Neural progenitor cell (in vitro differentiated cells): ENCODE results near the gene HES6. TPM values are rescaled to one million over a fixed set of nuclear protein-coding genes. Genes with fewer than 3 reads are reported as not detected.

ENCODE experiments used
- DNase-seq: peaks from one replicate; pipeline ENCODE4 v3.0.0-alpha.2; 2016; ENCODE audit warnings: low spot score
- H2AFZ ChIP-seq: fragments of 200-600 bp; sonication (generic); replicated peaks from 2 replicates; pipeline ENCODE4 v1.6.1; 2016; ENCODE audit warnings: antibody characterized with exemption
- H3F3A ChIP-seq: fragments of 200-600 bp; sonication (generic); 2 replicates; pipeline ENCODE4 v1.6.1; 2016; ENCODE audit warnings: antibody characterized with exemption, low read depth
- H3K27ac ChIP-seq: fragments of 200-600 bp; sonication (generic); 2 replicates; pipeline ENCODE4 v1.5.1; 2016; ENCODE audit warnings: mild to moderate bottlenecking
- H3K27me3 ChIP-seq: fragments of 200-600 bp; sonication (generic); 2 replicates; pipeline ENCODE4 v1.6.1; 2016; ENCODE audit warnings: mild to moderate bottlenecking, moderate library complexity
- H3K36me3 ChIP-seq: fragments of 200-600 bp; sonication (generic); 2 replicates; pipeline ENCODE4 v1.5.1; 2016
- H3K4me1 ChIP-seq: fragments of 200-600 bp; sonication (generic); 2 replicates; pipeline ENCODE4 v1.6.1; 2016; ENCODE audit warnings: mixed run types
- H3K4me2 ChIP-seq: fragments of 200-600 bp; sonication (generic); 2 replicates; pipeline ENCODE4 v1.6.1; 2016
- H3K4me3 ChIP-seq: fragments of 200-600 bp; sonication (generic); 2 replicates; pipeline ENCODE4 v1.5.1; 2016
- H3K79me2 ChIP-seq: fragments of 200-600 bp; sonication (generic); 2 replicates; pipeline ENCODE4 v1.6.1; 2016; ENCODE audit warnings: low read depth
- H3K9ac ChIP-seq: fragments of 200-600 bp; sonication (generic); 2 replicates; pipeline ENCODE4 v1.6.1; 2016
- H3K9me3 ChIP-seq: fragments of 200-600 bp; sonication (generic); 2 replicates; pipeline ENCODE4 v1.5.1; 2016; ENCODE audit warnings: low read depth
- H4K20me1 ChIP-seq: fragments of 200-600 bp; sonication (generic); 2 replicates; pipeline ENCODE4 v1.6.1; 2016; ENCODE audit warnings: low read depth
- H3K27ac Mint-ChIP-seq: 3 replicates; pipeline ENCODE4 v1.8.0; 2021; ENCODE audit warnings: mixed read lengths
- H3K27me3 Mint-ChIP-seq: 2 replicates; pipeline ENCODE4 v1.8.0; 2022; ENCODE audit warnings: low read depth, mild to moderate bottlenecking, inconsistent platforms, moderate library complexity, mixed read lengths; ENCODE audit not compliant: insufficient read depth
- H3K36me3 Mint-ChIP-seq: 3 replicates; pipeline ENCODE4 v1.8.0; 2021; ENCODE audit warnings: mixed read lengths
- H3K4me1 Mint-ChIP-seq: 3 replicates; pipeline ENCODE4 v1.8.0; 2021; ENCODE audit warnings: mixed read lengths
- H3K4me3 Mint-ChIP-seq: 3 replicates; pipeline ENCODE4 v1.8.0; 2021; ENCODE audit warnings: mild to moderate bottlenecking, moderate library complexity, mixed read lengths
- H3K9me3 Mint-ChIP-seq: 3 replicates; pipeline ENCODE4 v1.8.0; 2020; ENCODE audit warnings: mixed read lengths
- CTCF ChIP-seq: fragments of 200-600 bp; sonication (generic); IDR thresholded peaks from 2 replicates; pipeline ENCODE4 v1.5.1; 2017; ENCODE audit warnings: antibody characterized with exemption, mild to moderate bottlenecking
- EZH2 ChIP-seq: fragments of 200-600 bp; sonication (generic); IDR thresholded peaks from 2 replicates; pipeline ENCODE4 v1.6.1; 2017; ENCODE audit warnings: antibody characterized with exemption, mild to moderate bottlenecking, moderate library complexity
- EZH2phosphoT487 ChIP-seq: fragments of 200-600 bp; sonication (generic); IDR thresholded peaks from 2 replicates; pipeline ENCODE4 v1.6.1; 2017; ENCODE audit warnings: antibody characterized with exemption
- total RNA-seq: library from RNA; depleted of rRNA; stranded (reverse); fragments of >200 nt; gene quantifications from 2 replicates; pipeline ENCODE4 v1.2.3, GENCODE V29; 2015; ENCODE audit warnings: low replicate concordance

The HES6 gene
- total RNA-seq, 1 donor from 2014 or later = 5.3 TPM

- peaks cover 11% of the 10 kb centered on the region for H3K27me3 Mint-ChIP-seq
- Histone ChIP-seq H2AFZ (no peak overlapping the region), H3K4me1 (peaks cover 16% of the 10 kb centered on the region), H3K9me3 (no peaks in the 10 kb centered on the region), H3K9ac (no peak overlapping the region), H3K27me3 (peaks cover 7% of the 10 kb centered on the region), H4K20me1 (peaks cover 3% of the 10 kb centered on the region), H3K4me2 (no peak overlapping the region), H3K36me3 (no peaks in the 10 kb centered on the region), H3K4me3 (no peak overlapping the region), H3K79me2 (peaks cover 9% of the 10 kb centered on the region), H3F3A (peaks cover 17% of the 10 kb centered on the region), H3K27ac (no peak overlapping the region)
- no peak for DNase-seq
- peak overlapping the region; percentile 35 for H3K4me3 Mint-ChIP-seq
- TF ChIP-seq EZH2phosphoT487 (no peak), CTCF (no peak), EZH2 (no peak)
- peaks cover 65% of the 10 kb centered on the region for H3K4me1 Mint-ChIP-seq
- H3K27ac Mint-ChIP-seq = peak overlapping the region; percentile 57
- peaks cover 4% of the 10 kb centered on the region for H3K36me3 Mint-ChIP-seq
- H3K9me3 Mint-ChIP-seq = no peaks in the 10 kb centered on the region
Measured at GRCh38 chr2:238282861-238283738, 43.3 kb upstream of the HES6 start.

GRCh38 chr2:238281826-238282480 lies 42.1 kb upstream of the HES6 start:
- Histone ChIP-seq H3F3A (peaks cover 15% of the 10 kb centered on the region), H3K79me2 (peaks cover 4% of the 10 kb centered on the region), H3K36me3 (no peaks in the 10 kb centered on the region), H2AFZ (no peak overlapping the region), H3K27ac (no peak overlapping the region), H3K4me1 (peaks cover 16% of the 10 kb centered on the region), H4K20me1 (peaks cover 3% of the 10 kb centered on the region), H3K9ac (no peak overlapping the region), H3K4me2 (no peak overlapping the region), H3K9me3 (no peaks in the 10 kb centered on the region), H3K27me3 (no peaks in the 10 kb centered on the region), H3K4me3 (no peak overlapping the region)
- TF ChIP-seq EZH2phosphoT487 = no peak
- Mint-ChIP-seq H3K27ac (peak overlapping the region; percentile 90), H3K4me1 (peaks cover 60% of the 10 kb centered on the region), H3K36me3 (peaks cover 4% of the 10 kb centered on the region), H3K4me3 (no peak overlapping the region), H3K27me3 (peaks cover 10% of the 10 kb centered on the region), H3K9me3 (no peaks in the 10 kb centered on the region)
- DNase-seq = no peak

- Histone ChIP-seq H3K27ac (no peak overlapping the region), H2AFZ (no peak overlapping the region), H3K36me3 (no peaks in the 10 kb centered on the region), H4K20me1 (no peaks in the 10 kb centered on the region), H3F3A (no peaks in the 10 kb centered on the region), H3K9me3 (no peaks in the 10 kb centered on the region), H3K79me2 (no peaks in the 10 kb centered on the region), H3K4me3 (no peak overlapping the region), H3K27me3 (no peaks in the 10 kb centered on the region), H3K4me2 (no peak overlapping the region), H3K4me1 (peaks cover 3% of the 10 kb centered on the region), H3K9ac (no peak overlapping the region)
- H3K27me3 Mint-ChIP-seq = peaks cover 10% of the 10 kb centered on the region
- no peak overlapping the region for H3K27ac Mint-ChIP-seq
- H3K4me3 Mint-ChIP-seq = no peak overlapping the region
- no peak for DNase-seq
- H3K36me3 Mint-ChIP-seq = peaks cover 6% of the 10 kb centered on the region
- TF ChIP-seq EZH2 (no peak), CTCF (no peak), EZH2phosphoT487 (no peak)
- peaks cover 43% of the 10 kb centered on the region for H3K4me1 Mint-ChIP-seq
- no peaks in the 10 kb centered on the region for H3K9me3 Mint-ChIP-seq
Measured at GRCh38 chr2:238280083-238280825, 40.4 kb upstream of the HES6 start.
